Measurements from ENCODE around the gene PPP2R2C.

The PPP2R2C gene

DNA sequence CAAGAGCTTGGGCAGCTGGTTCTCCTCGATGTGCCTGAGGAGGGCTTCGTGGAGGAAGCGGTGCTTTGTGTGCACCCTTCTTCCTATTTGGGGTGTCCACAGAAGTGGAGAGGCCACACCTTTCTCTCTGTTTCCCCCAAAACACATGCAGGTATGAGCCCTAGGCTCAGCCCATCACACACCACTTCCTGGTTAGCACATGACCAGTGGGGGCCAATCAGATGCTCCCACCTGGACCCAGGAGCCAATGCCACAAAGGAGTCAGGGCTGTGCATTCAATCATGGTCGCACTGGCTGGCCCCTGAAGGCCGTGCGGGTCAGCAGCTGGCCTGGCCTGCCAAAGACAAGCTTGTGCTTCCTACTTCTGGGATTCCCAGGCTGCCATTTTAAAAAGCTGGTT, 51.4 kb downstream of the PPP2R2C start:
- Histone ChIP-seq H3K4me3 (no peak overlapping the region), H3K27ac (no peak overlapping the region)
- no peak for DNase-seq (ENCODE audit: low spot score)
- TF ChIP-seq, protein P1, sequence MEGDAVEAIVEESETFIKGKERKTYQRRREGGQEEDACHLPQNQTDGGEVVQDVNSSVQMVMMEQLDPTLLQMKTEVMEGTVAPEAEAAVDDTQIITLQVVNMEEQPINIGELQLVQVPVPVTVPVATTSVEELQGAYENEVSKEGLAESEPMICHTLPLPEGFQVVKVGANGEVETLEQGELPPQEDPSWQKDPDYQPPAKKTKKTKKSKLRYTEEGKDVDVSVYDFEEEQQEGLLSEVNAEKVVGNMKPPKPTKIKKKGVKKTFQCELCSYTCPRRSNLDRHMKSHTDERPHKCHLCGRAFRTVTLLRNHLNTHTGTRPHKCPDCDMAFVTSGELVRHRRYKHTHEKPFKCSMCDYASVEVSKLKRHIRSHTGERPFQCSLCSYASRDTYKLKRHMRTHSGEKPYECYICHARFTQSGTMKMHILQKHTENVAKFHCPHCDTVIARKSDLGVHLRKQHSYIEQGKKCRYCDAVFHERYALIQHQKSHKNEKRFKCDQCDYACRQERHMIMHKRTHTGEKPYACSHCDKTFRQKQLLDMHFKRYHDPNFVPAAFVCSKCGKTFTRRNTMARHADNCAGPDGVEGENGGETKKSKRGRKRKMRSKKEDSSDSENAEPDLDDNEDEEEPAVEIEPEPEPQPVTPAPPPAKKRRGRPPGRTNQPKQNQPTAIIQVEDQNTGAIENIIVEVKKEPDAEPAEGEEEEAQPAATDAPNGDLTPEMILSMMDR (IDR thresholded peaks at IDR 0.05): no peak

DNA sequence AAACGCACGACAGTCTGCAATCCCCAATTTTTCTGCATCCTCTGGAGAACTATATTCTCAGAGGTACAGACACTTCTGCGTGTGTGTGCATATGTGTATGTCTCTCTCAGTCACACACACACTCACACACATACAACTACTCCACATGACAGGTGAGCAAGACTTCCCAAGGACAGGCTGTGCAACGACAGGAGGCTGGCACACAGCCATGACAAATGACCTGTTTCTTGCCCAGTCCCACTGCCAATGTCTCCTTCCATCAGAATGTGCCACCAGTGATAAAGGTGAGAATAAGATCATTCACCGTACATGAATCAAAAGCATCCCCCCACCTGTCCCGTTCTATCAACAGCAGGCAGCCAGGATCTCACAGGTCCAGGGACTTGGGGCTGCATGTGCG, 52.4 kb downstream of the PPP2R2C start:
- no peak for DNase-seq (ENCODE audit: low spot score)
- TF ChIP-seq, protein P1 (IDR thresholded peaks at IDR 0.05): no peak
- Histone ChIP-seq H3K27ac (no peak overlapping the region), H3K4me3 (no peak overlapping the region)

DNA sequence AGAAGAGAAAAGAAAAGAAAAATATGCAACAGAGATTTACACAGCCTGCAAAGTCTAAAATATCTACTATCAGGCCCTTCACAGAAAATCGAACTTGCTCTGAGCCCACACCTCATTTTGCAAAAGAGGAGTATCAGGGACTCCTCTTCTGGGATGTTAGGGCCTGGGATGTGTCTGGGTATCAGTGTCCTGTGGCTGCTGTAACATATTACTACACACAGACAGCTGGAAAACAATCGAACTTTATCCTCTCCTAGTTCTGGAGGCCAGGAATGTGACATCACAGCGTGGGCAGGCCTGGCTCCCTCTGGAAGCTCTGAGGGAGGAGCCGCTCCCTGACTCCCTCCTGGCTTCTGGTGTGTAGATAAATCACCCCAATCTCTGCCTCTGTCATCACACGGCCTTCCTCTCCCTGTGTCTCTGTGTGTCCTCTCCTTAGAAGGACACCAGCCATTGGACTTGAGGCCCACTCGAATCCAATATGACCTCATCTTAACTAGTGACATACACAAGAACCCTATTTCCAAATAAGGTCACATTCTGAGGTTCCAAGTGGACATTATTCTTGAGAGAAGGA, 52.9 kb downstream of the PPP2R2C start:
- TF ChIP-seq, protein P1 (IDR thresholded peaks at IDR 0.05): no peak
- no peak for DNase-seq (ENCODE audit: low spot score)
- no peak overlapping the region for H3K27ac ChIP-seq
- H3K4me3 ChIP-seq: no peak overlapping the region

DNA sequence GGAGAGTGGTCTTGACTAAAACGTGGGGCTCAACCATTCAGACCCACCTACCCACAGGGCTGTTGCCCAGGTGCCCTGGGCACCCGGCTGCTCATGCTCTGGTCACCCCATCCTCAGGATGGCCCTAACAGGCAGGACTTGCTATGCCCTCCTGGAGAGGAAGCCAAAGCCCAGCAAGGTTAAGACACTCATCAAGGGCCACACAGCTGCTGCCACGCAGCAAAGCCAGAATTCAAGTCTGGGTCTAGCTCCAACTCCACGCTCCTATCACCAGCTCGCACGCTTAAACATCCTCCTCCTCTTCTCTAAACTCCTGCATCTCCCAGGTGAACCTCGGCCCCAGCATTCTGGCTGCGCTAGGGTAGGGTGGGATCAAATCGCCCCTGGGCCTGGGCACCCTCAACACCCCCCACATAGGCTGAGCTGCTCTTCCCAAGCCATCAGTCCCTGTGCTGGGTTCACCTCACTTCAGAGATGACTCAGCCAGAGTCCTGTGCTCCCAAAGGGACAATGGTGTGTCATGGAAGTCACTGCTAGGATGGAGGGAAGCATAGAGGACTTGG, 54.1 kb downstream of the PPP2R2C start:
- no peak for DNase-seq (ENCODE audit: low spot score)
- TF ChIP-seq, protein P1 (IDR thresholded peaks at IDR 0.05): no peak
- no peak overlapping the region for H3K27ac ChIP-seq
- no peak overlapping the region for H3K4me3 ChIP-seq

DNA sequence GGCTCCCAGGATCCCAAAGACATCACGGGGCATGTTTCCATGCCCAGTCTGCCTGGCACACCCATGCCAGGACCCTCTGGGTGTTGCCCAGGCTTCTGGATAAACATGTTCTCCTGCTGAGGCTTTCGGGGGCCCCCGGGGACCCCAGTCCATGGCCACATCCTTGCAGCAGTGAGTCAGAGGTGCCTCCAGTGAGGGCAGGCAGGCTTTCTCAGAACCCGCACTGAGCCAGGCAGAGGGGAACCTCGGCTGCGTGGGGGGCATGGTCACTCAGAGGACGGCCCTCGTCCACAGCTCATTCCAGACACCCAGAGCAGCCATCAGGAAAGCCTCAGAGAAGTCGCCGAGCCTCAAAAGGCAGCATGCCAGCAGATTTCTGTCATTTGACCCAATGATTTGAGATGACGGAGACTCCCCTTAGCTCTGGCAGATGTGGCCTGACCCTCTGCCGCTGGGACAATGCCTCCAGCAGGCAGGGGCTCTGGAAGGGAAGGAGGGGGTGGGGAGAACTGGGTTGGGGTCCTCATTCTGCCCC, 54.8 kb downstream of the PPP2R2C start:
- TF ChIP-seq, protein P1 (IDR thresholded peaks at IDR 0.05): no peak
- H3K27ac ChIP-seq: no peak overlapping the region
- DNase-seq (ENCODE audit: low spot score): no peak
- no peak overlapping the region for H3K4me3 ChIP-seq

GRCh38 chr4:6416518-6417286, 55.7 kb downstream of the PPP2R2C start:
- Histone ChIP-seq H3K4me3 (no peak overlapping the region), H3K27ac (no peak overlapping the region)
- no peak for DNase-seq (ENCODE audit: low spot score)
- TF ChIP-seq, protein P1 (IDR thresholded peaks at IDR 0.05): no peak
